ENCODE measurements around the gene SC5D. TPM values are rescaled to one million over a fixed set of nuclear protein-coding genes. Genes with fewer than 3 reads are reported as not detected.

Gene SC5D
- total RNA-seq, 2 experiments from 2014 or later, result 18.9 to 21.6 TPM

GRCh38 chr11:121257976-121258375, 34.6 kb upstream of the SC5D start:
- H3K36me3 Mint-ChIP-seq (ENCODE audit: low read depth), result no peaks in the 10 kb centered on the region
- H3K4me1 Mint-ChIP-seq (ENCODE audit: low read depth), result no peaks in the 10 kb centered on the region
- DNase-seq (no peak), ATAC-seq (no peak)
- H3K9me3 Mint-ChIP-seq (ENCODE audit: insufficient read depth), result peaks cover 3% of the 10 kb centered on the region
- POLR2A ChIA-PET, result interaction anchor here (0.6 kb wide), 1 partner anchor 93 kb away, joined by 3 read pairs; no protein-coding TSS in a partner anchor
- no peak overlapping the region for H3K4me3 Mint-ChIP-seq
- CTCF ChIA-PET, result no interaction called here
- peaks cover 43% of the 10 kb centered on the region for H3K27me3 Mint-ChIP-seq (ENCODE audit: low read depth)
- no peak overlapping the region for H3K27ac Mint-ChIP-seq

DNA sequence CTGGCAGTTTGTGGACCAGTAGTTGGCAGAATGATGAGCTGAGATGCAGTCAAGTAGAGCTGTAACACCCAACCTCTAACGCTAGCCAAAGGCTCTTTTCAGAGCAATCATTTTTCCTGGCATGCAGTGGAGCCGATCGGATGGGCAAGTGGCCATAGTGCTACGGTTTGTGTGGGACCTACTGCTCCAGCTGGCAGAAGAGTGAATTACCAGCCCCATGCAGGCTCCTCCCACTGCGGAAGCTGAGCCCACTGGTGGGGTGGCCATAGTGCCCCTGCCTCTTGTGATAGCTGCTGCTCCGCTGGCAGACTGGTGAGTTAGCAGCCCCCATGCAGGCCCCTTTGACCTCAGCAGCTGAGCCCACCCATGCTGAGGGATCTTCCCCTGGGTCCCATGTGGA, 27.0 kb upstream of the SC5D start:
- ATAC-seq, result no peak
- CTCF ChIA-PET, result no interaction called here

GRCh38 chr11:121268581-121268980, 24.0 kb upstream of the SC5D start:
- no peaks in the 10 kb centered on the region for H3K9me3 Mint-ChIP-seq (ENCODE audit: insufficient read depth)
- H3K4me3 Mint-ChIP-seq, result no peak overlapping the region
- peaks cover 32% of the 10 kb centered on the region for H3K27me3 Mint-ChIP-seq (ENCODE audit: low read depth)
- H3K36me3 Mint-ChIP-seq (ENCODE audit: low read depth), result no peaks in the 10 kb centered on the region
- ChIA-PET POLR2A (no interaction called here), CTCF (no interaction called here)
- ATAC-seq (no peak), DNase-seq (no peak)
- H3K27ac Mint-ChIP-seq, result no peak overlapping the region
- H3K4me1 Mint-ChIP-seq (ENCODE audit: low read depth), result peaks cover 5% of the 10 kb centered on the region

More for the DNA sequence above, 27.0 kb upstream of the SC5D start:
- no peak for DNase-seq
- Mint-ChIP-seq H3K4me3 (no peak overlapping the region), H3K36me3 (ENCODE audit: low read depth) (no peaks in the 10 kb centered on the region), H3K4me1 (ENCODE audit: low read depth) (peaks cover 5% of the 10 kb centered on the region), H3K9me3 (ENCODE audit: insufficient read depth) (peaks cover 3% of the 10 kb centered on the region), H3K27ac (no peak overlapping the region), H3K27me3 (ENCODE audit: low read depth) (peaks cover 47% of the 10 kb centered on the region)
- POLR2A ChIA-PET, result no interaction called here

- ChIA-PET CTCF (no interaction called here), POLR2A (no interaction called here)
- H3K36me3 Mint-ChIP-seq (ENCODE audit: low read depth), result no peaks in the 10 kb centered on the region
- peaks cover 30% of the 10 kb centered on the region for H3K27me3 Mint-ChIP-seq (ENCODE audit: low read depth)
- no peaks in the 10 kb centered on the region for H3K9me3 Mint-ChIP-seq (ENCODE audit: insufficient read depth)
- peaks cover 5% of the 10 kb centered on the region for H3K4me1 Mint-ChIP-seq (ENCODE audit: low read depth)
- no peak overlapping the region for H3K27ac Mint-ChIP-seq
- no peak for DNase-seq
- no peak for ATAC-seq
- no peak overlapping the region for H3K4me3 Mint-ChIP-seq
Measured at GRCh38 chr11:121270001-121270678, 22.4 kb upstream of the SC5D start.

DNA sequence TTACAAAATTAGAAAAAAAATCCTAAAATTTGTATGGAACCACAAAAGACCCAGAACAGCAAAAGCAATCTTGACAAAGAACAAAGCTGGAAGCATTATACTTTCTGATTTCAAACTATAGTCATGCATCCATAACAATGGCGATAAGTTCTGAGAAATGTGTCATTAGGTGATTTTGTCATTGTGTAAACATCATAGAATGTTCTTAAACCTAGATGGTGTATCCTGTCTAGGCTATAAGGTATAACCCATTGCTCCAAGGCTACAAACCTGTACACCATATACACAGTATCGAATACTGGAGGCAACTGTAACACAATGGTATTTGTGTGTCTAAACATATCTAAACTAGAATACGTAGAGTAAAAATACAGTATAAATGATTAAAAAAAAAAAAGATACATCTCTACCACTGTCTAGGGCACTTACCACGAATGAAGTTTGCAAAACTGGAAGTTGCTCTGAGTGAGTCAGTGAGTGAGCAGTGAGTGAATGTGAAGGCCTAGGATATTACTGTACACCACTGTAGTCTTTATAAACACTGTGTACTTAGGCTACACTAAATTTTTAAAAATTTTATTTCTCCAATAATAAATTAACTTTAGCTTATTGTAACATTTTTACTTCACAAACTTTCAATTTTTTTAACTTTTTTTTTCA, 18.1 kb upstream of the SC5D start:
- Mint-ChIP-seq H3K36me3 (ENCODE audit: low read depth) (no peaks in the 10 kb centered on the region), H3K27me3 (ENCODE audit: low read depth) (peaks cover 29% of the 10 kb centered on the region), H3K27ac (no peak overlapping the region), H3K4me1 (ENCODE audit: low read depth) (no peaks in the 10 kb centered on the region), H3K4me3 (no peak overlapping the region), H3K9me3 (ENCODE audit: insufficient read depth) (peaks cover 6% of the 10 kb centered on the region)
- ATAC-seq (no peak), DNase-seq (no peak)
- ChIA-PET POLR2A (interaction anchor here (0.6 to 0.7 kb wide), 4 partner anchors 68 to 1818 kb away, joined by 3 read pairs; no protein-coding TSS in a partner anchor), CTCF (no interaction called here)

- ATAC-seq, result no peak
- Mint-ChIP-seq H3K4me1 (ENCODE audit: low read depth) (no peaks in the 10 kb centered on the region), H3K27ac (no peak overlapping the region), H3K27me3 (ENCODE audit: low read depth) (peaks cover 41% of the 10 kb centered on the region), H3K4me3 (no peak overlapping the region), H3K9me3 (ENCODE audit: insufficient read depth) (peaks cover 10% of the 10 kb centered on the region), H3K36me3 (ENCODE audit: low read depth) (peaks cover 3% of the 10 kb centered on the region)
- POLR2A ChIA-PET, result no interaction called here
- DNase-seq, result no peak
- CTCF ChIA-PET, result no interaction called here
Measured at GRCh38 chr11:121281698-121282097, 10.9 kb upstream of the SC5D start.

DNA sequence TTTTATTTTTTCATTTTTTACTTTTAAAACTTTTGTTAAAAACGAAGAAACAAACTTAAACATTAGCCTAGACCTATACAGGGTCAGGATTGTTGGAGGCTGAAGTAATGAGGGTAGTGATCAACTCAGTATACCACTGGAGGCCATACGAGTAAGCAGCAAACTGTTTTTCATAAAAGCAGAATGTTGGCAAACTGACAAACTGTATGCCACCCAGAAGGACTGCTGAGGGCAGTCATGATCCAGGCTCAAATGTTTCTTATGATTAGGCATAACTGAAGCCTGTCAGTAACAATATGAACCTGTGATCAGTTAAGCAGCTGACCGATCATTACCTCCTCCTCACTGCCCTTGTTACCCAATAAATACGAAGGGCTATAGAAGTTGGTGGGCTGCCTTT, 10.2 kb upstream of the SC5D start:
- no peak overlapping the region for H3K4me3 Mint-ChIP-seq
- no peak for DNase-seq
- no peak overlapping the region for H3K27ac Mint-ChIP-seq
- ChIA-PET CTCF (no interaction called here), POLR2A (no interaction called here)
- peaks cover 3% of the 10 kb centered on the region for H3K36me3 Mint-ChIP-seq (ENCODE audit: low read depth)
- H3K4me1 Mint-ChIP-seq (ENCODE audit: low read depth), result no peaks in the 10 kb centered on the region
- H3K27me3 Mint-ChIP-seq (ENCODE audit: low read depth), result peaks cover 43% of the 10 kb centered on the region
- ATAC-seq, result no peak
- peaks cover 10% of the 10 kb centered on the region for H3K9me3 Mint-ChIP-seq (ENCODE audit: insufficient read depth)

- POLR2A ChIA-PET, result no interaction called here
- Mint-ChIP-seq H3K4me1 (ENCODE audit: low read depth) (no peaks in the 10 kb centered on the region), H3K36me3 (ENCODE audit: low read depth) (peaks cover 3% of the 10 kb centered on the region), H3K9me3 (ENCODE audit: insufficient read depth) (peaks cover 10% of the 10 kb centered on the region), H3K4me3 (no peak overlapping the region), H3K27ac (no peak overlapping the region), H3K27me3 (ENCODE audit: low read depth) (peaks cover 44% of the 10 kb centered on the region)
- CTCF ChIA-PET, result no interaction called here
- ATAC-seq (no peak), DNase-seq (no peak)
Measured at GRCh38 chr11:121282886-121283502, 9.6 kb upstream of the SC5D start.

DNA sequence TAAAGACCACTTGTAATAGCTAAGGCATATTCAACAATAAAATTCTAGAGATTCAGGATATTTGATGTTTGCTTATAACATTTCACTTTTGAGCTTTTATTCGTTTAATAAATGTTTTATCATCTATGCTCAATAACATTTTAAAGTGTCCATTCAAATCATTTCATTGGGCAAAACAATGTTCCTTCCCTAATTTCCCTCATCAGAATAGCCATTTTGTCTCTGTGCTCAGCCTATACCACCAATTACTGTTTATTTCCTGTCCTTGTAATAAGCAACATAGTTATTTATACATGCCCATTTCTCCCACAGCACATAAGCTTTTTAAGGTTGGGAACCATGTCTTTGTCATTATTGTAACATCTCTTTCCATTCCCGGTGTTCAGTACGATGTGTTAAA, 1.3 kb upstream of the SC5D start:
- ATAC-seq (no peak), DNase-seq (no peak)
- ChIA-PET CTCF (interaction anchor here (1.3 to 1.9 kb wide), 3 partner anchors 41 to 289 kb away, joined by 3 to 5 read pairs (median 4); no protein-coding TSS in a partner anchor), POLR2A (interaction anchor here (1.4 to 1.5 kb wide), 2 partner anchors 160 to 253 kb away, joined by 4 to 7 read pairs; partner anchors contain the start of gene SORL1)
- Mint-ChIP-seq H3K4me3 (no peak overlapping the region), H3K27ac (no peak overlapping the region), H3K4me1 (ENCODE audit: low read depth) (peaks cover 33% of the 10 kb centered on the region), H3K9me3 (ENCODE audit: insufficient read depth) (peaks cover 6% of the 10 kb centered on the region), H3K27me3 (ENCODE audit: low read depth) (peaks cover 10% of the 10 kb centered on the region), H3K36me3 (ENCODE audit: low read depth) (peaks cover 14% of the 10 kb centered on the region)

GRCh38 chr11:121291896-121292494, 576 bp upstream of the SC5D start:
- POLR2A ChIA-PET, result interaction anchor here (0.7 to 1.6 kb wide), 6 partner anchors 11 to 1770 kb away, joined by 3 to 7 read pairs (median 4); partner anchors contain the start of genes HSPA8 and SORL1
- Mint-ChIP-seq H3K9me3 (ENCODE audit: insufficient read depth) (peaks cover 6% of the 10 kb centered on the region), H3K4me3 (peak overlapping the region; percentile 89), H3K27me3 (ENCODE audit: low read depth) (peaks cover 10% of the 10 kb centered on the region), H3K36me3 (ENCODE audit: low read depth) (peaks cover 18% of the 10 kb centered on the region), H3K27ac (peak overlapping the region; percentile 91), H3K4me1 (ENCODE audit: low read depth) (peaks cover 33% of the 10 kb centered on the region)
- ATAC-seq (peak; percentile 5), DNase-seq (no peak)
- CTCF ChIA-PET, result interaction anchor here (1.0 to 1.9 kb wide), 8 partner anchors 13 to 299 kb away, joined by 3 to 5 read pairs (median 3); no protein-coding TSS in a partner anchor

DNA sequence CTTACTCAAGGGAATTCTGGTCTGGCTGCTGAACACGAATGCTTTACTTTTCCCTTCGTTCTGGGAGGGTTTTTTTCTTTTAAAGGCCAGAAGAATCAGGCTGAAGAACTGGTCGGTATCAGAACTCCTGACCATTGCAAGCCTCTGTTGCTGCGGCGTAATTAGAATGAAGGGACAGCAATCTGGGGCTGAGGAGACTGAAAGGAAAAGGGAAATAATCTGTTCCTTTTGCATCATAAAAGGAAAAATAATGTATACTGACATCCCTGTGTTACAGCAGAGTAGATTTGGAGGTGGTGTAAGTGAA, 670 bp downstream of the SC5D start:
- ATAC-seq (no peak), DNase-seq (no peak)
- Mint-ChIP-seq H3K36me3 (ENCODE audit: low read depth) (peaks cover 22% of the 10 kb centered on the region), H3K4me1 (ENCODE audit: low read depth) (peaks cover 33% of the 10 kb centered on the region), H3K27me3 (ENCODE audit: low read depth) (peaks cover 5% of the 10 kb centered on the region), H3K4me3 (peak overlapping the region; percentile 89), H3K27ac (peak overlapping the region; percentile 91), H3K9me3 (ENCODE audit: insufficient read depth) (peaks cover 6% of the 10 kb centered on the region)
- ChIA-PET POLR2A (interaction anchor here (1.6 kb wide), 1 partner anchor 10 kb away, joined by 3 read pairs; no protein-coding TSS in a partner anchor), CTCF (interaction anchor here (0.7 to 1.2 kb wide), 2 partner anchors 26 to 43 kb away, joined by 3 to 5 read pairs; no protein-coding TSS in a partner anchor)
